Measurements from ENCODE around the gene SGK2.

Gene SGK2

DNA sequence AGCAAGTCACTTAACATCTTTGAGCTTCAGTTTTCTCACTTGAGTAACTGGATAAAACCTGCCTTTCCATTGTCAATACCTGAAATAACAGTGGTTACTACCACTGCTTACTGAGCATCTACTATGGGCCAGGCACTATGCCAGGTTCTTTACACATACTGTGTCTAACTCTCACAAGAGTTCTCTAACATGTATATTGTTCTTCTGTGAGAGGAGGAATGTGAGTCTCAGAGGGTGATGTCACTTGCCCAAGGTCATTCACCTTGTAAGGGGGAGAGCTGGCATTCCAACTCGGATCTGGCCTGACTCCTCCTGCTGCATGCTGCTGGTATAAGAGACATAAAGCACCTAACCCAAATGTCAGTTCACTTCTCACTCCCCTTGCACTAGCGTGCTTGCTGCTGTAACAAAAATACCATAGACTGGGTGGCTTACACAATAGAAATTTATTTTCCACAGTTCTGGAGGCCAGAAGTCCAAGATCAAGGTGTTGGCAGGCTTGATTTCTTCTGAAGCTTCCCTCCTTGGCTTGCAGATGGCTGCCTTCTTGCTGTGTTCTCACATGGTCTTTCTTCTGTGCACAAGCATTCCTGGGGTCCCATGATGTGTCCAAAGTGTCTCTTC lies 21.9 kb upstream of the SGK2 start:
- no peak for DNase-seq

DNA sequence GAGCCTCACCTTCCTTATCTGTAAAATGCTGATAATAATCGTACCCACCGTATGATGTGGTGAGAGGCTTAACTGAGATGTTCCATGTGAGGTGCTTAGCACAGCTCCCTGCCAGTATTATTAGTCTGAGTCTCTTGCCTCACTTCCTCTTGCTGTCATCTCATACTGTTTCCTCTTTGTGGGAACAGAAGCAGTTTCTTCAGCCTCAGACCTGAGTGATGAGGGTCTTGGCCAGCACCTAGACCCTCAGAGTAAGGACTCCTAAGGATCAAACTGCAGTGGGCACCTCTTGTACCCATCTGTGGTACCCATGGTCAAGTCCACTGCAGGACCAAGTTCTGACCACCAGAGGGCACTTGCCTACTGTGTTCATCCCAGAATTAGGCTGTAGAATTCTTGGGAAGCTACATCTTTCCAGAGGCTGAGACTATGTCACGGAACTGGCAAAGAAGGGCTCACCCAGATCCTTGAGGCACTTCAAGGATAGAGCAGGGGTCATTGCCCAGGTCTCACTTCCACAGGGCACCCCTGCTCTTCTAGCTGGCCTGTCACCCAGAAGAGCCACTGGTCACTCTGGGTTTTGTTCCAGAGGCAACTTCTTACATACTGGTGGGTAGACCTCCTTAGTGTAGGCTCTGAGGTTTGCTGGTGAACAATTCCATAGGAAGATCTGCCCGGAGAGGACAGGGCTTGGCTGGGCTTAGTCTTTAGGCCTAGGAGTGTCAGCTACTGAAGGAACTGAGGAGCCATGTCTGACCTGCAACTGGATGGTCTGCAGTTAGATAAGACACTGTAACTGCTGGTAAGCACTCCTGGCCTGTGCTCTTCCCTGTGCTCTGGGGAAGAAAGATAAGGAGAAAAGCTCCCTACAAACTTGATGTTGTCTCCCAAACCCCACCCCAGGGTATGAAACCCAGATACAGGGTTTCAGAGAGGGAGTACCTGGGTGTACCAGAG lies 20.6 kb upstream of the SGK2 start:
- peak; percentile 3 for DNase-seq

DNA sequence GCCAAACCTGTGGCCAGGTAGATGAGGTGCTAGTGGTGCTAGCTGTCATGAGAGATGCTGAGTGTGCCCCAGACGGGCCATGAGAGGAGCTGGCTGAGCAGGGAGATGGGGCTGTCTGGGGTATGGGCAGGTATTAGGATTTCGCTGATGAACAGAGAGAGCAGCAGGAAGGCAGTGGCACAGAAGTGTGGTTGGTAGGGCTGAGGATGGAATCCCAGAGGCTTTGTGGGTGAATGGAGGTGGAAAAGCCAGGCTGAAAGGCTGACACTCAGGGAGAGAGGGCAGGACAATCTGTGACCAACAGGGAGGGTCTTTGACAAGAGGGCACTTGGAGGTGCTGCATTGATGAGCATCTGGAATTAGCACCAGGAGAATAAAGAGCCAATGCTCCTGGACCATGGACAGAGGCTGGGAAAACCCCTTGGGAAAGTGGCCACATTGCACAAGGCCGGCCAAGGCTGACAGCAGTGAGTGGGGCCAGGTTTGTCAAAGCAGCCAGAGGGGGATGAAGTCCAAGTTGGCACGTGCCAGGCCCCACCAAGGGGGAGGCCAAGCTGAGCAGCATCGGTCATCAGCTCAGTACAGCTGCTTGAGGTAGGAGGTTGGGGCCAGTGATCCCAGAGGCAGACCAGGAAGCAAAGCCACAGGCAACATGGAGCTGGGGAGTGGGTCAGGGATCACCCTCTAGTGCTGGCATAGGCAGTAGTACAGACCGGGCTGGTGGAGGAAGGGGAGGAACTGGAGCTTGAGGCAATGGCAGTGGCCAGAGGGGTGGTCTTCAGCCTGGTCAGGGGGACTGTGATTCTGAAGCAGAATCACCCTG lies 19.7 kb upstream of the SGK2 start:
- DNase-seq = no peak

DNA sequence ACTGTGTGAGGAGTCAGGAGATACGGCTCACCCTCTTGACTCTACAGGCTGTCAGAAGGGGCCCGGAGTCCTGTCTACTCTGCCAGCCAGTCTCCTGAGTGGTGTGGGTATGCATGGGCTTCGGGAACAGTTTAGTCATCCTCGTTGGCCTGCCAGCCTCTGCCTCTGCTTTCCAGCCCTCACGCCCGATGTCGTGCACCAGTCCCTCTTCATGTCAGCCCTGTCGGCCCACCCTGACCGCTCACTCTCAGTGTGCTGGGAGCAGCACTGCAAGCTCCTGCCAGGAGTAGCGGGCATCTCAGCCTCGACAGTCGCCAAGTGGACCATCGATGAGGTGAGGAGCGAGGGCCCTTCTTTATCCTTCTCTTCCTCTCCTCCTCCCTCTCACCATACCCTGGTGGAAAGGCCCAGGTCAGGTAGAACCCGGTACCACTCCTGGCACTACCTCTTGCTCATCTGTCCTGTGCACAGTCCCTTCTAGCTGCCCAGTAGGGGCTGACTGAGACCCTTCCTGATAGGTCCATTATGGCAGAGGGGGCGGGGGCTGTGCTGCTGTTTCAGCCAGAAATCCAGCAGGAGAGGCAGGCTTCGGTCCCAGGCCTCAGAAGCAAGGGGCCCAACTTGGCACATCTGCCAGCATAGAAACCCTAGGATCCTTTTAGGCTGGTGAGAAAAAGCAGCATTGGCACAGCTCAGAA lies 18.7 kb upstream of the SGK2 start:
- no peak for DNase-seq

DNA sequence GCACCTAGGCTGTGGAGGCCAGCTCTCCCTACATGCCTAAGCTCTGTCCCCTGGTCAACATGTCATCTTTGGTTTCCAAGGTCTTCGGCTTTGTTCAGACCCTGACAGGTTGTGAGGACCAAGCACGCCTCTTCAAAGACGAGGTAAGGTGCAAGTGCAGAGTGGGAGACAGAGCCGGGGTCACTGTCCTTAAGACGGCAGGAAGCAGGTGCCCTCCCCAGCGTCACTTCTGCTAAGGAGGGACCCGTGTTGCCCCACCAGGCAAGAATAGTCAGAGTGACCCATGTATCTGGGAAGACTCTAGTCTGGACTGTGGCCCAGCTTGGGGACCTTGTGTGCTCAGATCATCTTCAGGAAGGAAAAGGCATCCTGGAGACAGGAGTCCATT lies 18.2 kb upstream of the SGK2 start:
- no peak for DNase-seq

DNA sequence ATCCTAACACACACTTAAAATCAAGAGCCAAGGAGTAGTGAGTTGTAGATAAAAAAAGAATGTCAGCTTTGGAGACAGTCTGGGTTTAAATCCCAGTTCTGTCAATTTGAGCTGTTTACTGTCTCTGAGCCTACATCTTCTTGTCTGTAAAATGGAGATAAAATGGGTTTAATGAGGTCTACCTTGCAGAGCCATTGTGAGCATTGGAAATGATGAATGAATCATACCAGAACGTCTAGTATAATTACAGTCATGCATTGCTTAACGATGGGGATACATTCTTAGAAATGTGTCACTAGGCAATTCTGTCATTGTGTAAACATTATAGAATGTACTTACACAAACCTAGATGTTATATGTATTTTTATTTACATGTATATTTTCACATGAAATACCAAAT lies 17.6 kb upstream of the SGK2 start:
- DNase-seq = no peak

DNA sequence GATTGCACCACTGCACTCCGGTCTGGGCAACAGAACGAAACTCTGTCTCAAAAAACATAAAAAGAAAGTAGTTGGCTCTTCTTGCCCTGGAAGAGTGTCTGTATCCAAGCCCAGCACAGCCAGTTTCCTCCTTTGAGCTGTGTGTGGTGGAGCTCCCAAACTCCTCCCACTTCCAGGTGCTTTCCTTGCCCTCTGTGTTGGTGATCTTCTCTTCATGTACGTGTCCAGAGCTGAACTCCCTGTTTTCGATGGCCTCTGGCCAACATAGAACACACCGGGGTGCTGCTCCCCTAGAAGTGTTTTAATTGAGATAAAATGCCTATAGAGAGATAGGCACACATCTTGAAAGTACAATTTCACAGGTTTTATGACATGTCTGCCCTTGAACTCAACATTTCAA lies 16.7 kb upstream of the SGK2 start:
- DNase-seq = no peak

DNA sequence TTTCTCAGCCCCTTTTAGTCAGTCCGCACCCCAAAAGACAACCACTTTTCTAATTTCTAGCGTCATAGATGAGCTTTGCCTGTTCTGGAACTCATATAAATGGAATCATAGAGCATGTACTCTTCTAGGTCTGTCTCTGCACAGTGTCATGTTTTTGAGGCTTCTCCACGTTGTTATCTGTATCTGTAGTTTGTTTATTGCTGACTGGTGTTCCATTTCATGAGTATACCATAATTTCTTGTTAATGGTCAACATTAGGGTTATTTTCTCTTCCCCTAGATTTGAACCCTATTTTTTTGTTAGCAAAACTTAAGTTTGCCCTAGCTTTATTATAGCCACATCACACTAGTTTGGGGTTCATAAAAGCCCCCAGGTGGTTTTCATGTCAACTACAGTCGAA lies 16.2 kb upstream of the SGK2 start:
- DNase-seq = no peak

DNA sequence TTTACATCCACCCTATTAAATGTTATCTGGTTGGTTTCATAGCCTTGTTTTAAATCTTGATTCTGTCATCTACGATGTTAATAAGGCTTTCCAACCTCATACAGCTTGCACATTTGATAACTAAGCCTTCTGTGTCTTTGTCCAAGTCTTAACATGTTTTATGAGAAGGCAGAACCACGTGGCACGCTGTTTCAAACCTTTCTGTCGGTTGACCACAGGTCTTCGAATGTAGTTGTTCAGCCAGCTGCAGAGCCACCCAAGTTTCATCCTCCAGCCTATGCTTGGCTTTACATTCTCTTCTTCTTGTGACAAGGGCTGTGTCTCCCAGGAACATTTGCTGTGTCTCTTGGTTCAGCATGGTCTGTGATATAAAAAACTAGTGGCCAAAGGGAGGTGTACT lies 15.7 kb upstream of the SGK2 start:
- no peak for DNase-seq

DNA sequence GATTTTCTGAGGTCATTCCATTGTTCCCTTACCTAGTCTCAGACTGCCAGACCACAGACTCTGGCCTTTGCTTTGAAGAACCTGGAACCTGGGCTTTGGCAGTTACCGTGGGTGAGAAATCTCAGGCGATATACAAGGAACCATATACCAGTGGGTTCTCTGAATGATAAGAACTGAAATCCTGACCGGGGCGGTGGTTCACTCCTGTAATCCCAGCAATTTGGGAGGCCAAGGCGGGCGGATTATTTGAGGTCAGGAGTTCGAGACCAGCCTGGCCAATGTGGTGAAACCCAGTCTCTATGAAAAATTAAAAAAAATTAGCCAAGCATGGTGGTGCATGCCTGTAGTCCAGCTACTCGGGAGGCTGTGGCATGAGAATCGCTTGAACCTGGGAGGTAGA lies 14.3 kb upstream of the SGK2 start:
- DNase-seq = no peak

DNA sequence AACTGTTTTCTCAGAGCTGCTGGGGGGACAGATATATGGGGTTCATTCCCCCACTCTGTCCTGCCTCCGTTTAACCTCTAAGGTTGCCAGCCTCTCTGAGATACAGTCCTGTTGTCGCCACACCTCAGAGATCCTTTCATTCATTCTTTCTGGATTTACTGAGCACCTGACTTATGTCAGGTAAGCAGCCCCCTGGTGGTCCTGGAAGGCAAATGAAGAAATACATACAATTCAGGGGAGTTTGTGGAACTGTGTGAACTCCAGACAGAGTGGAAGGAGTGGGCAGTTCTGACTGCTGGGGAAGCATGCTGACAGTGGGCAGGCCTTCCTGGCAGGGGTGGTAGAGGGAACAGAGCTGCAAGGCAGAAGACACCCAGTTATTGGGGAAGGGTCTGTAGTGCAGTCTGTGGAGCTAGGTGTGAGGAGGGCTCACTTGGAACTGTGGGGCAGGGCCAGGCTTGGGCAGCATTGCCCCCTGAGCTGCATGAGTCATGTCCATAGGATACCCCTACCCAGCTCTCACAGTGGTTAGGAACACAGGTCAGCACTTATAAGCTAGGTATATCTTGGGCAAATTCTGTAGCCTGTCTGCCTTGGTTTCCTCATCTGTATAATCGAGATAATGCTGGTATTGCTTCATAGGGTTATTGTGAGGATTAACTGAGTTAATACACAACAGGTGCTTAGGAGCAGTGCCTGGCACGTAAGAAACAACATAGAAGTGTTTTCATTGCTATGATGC lies 12.8 kb upstream of the SGK2 start:
- no peak for DNase-seq

DNA sequence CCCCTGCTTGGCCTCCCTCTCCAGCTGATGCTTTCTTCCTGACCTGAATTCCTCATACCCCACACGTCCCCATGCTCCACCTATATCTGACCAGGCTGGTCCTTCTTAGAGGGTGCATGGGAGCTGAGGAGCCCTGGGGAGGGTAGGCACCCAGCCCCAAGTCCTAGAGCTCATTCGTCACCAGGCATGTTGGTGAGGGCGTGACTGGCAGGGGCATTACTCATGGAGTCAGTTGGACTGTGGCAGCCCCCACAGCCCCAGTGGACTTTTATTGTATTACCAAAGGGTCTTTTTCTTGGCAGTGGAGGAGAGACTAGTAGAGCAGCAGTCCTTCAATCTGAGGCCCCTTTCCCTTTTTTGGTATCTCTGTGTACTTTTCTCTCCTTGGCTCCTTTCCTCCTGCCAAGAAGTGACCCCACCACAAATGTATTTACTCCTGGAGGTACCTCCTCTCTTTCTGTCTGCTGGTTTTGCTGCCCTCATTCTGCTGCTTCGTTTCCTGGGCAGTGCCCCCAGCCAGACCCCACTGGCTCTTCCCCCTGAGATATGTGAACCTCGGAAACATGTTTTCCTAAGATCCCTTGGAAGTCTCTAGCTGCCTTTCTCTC lies 10.4 kb upstream of the SGK2 start:
- no peak for DNase-seq

DNA sequence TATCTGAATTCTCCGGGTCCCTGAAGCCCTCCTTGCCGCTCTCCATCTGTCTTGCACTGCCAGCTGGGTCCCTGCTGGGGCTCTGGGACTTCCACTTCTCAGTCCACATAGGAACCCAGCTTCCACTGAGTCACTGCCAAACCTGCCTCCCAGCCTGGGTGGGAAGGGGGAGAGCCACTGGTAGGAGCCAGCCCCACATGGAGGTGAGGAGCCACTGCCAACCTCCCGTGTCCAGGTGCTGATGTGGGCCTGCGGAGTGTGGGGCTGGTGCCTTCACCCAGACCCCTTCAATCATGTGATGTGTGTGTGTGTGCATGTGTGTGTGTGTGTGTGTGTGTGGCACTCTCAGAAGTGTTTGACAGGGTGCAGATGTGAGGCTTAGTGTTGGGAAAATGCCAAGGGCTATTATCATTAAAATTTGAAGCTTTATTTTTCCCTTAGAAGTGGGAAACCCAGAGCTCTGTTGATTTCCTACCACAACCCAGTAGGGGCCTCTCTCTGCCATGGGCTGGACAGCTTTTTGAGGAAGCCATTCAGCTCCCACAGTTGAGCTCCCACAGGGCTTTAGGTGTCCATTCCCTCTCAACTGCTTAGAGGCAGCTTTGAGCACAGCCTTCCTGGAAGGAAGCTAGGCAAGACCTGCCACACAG lies 9.3 kb upstream of the SGK2 start:
- DNase-seq = no peak

DNA sequence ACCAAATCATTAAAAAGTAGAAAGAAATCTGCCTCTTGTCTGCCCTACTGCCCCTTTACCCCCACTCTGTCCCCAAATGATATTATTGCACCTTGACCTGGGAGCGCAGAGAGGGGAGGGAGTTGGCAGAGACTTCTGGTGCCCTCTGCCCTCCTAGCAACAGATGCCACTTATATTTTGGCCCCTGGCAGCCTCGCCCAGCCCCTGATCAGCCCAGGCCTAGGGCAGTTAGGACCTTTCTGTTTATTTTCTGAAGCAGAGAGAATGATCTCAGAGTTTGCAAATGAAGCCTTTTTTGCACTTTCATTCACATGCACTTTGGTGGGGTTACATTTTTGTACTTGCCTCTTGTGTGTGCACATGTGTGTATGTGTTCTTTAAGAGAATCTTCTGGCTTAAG lies 8.4 kb upstream of the SGK2 start:
- no peak for DNase-seq

DNA sequence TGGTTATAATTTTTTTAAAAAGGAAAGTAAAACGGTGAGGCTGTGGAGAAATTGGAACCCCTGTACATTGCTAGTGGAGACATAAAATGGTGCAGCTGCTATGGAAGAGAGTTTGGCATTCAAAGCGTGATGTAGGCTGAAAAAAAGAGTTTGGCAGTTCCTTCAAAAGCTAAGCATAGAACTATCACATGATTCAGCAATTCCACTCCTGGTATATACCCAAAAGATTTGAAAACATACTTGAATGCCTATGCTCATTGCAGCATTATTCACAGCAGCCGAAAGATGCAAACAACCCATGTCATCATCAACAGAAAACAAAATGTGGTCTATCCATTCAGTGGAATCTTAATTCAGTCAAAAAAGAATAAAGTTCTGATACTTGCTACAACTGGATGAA lies 4.5 kb upstream of the SGK2 start:
- no peak for DNase-seq

DNA sequence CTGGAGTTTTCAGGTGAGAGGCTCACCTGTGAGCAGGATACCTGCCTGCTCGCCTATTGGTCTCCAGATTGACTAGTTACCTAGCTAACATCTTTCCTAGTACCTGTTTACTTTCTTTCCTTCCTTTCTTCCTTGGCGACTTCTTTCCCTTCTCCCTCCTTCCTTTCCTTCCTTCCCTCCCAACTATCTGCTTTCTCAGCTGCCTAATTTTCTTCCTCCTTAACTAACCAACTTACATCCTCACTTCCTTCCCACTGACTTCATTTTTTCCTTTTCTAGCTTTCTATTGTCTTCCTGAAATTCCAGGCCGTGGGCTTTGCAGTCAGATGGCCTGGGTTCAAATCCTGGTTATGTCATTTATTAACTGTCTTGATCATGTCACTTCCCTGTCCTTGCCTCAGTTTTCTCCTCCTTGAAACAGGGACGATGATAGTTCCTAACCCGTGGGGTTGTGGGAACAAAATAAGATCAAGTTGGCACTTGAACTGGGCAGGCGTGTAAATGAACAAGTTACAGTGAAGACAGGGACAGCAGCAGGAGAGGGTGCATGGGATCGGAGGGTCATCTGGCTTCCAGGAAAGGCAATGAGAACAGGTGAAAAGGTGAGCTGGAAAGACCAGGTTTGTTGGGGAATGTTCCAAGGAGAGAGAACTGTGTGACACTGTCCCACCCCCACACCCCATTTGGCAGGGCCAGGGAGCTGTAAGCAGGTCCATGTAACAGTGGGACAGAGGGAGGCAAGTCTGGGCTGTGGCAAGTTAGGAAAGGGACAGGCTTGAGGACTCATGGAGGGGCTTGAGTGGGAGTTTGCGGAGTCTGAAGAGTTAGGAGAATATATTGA lies 540 bp downstream of the SGK2 start:
- no peak for DNase-seq

DNA sequence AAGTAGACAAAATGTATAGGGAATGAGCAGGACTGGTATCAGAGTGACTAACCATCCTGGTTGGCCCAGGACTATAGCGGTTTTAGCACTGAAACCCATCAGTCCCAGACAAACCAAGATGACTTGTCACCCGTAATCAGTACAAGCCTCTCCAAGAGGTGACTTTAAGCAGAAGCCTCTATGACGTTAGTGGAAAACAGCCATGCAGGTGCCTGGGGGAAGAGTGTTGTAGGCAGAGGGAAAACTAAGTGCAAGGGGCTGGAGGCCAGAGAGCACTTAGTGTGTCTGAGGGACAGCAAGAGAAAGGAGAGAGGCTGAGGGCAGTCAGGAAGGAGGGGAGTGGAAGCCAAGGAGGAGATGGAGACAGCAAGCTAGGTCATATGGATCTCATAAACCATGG lies 2.1 kb downstream of the SGK2 start:
- no peak for DNase-seq

DNA sequence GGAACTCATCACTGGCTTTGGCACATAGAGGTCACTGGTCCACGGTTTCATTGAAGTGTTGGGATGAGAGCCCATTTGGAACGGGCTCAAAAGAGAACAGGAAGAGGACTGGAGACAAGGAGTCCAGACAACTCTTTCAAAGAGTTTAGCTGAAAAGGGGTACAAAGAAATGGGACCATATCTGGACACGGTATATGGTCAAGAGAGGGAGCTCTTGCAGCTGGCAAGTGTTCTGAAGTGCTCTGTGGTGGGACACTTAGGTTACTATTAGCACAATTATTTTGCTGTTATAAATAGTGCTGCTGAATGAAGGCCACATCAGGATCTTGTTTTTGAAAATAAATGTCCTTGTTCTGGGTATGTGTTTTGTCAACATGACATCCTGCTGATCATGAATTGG lies 4.6 kb downstream of the SGK2 start:
- no peak for DNase-seq

DNA sequence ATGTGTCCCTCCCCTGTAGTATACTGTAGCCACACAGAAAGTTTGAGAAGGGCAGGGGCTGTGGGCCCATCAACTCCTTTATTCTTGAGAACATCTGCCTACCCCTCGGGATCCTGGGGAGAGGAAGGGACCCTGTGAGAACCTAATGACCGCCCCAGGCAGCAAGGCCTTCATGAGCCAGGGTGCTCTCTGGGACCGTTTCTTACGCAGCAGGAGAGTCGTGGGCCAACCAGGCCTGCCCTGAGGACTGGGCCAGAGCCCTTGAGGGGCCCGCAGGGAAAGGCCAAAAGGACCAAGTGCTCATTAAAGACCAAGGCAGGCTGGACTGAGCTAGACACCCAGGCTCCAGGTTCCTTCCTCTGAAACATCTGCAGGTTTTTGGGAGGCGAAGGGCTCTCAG lies 5.2 kb downstream of the SGK2 start:
- DNase-seq = no peak

DNA sequence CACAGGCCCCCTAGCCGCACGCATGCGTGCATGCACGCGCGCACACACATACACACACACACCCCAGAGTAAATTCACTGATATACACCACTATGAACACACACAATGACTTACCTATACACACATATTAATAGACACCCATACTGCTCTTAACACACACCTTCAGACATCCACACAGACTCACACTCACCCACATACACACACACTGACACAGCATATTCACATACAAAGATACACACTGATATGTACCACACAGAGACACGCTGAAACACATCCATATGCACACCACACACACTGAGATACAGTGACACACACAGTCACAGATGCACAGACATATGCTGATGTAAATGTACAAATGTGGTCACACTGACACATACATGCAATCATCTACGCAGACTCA lies 5.6 kb downstream of the SGK2 start:
- no peak for DNase-seq

Data from NCI-H2029 treated with DMSO at 0.1 percent for 48 hours (cell line).